ENCODE measurements around the gene NOXRED1.

DNA sequence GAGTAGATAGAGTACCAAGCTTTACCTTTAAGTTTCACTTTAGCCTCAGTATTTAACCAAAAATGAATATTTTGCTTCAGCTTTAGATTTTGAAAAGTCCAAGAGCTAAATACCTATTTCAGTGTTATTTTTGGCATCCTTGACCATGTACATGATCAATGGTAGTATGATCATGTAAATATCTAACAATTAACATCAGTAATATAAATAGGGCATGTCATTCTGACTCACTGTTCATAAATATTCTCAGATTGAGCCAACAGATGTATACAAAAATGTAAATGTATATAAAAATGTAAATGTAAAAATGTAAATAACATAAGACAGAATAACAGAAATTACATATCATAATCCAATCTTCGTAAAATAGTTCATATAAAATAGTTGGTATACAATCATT lies 15.3 kb upstream of the NOXRED1 start:
- TF ChIP-seq EP300 (IDR thresholded peaks at IDR 0.05; ENCODE audit: low read depth): no peak
- TF ChIP-seq, protein P1, sequence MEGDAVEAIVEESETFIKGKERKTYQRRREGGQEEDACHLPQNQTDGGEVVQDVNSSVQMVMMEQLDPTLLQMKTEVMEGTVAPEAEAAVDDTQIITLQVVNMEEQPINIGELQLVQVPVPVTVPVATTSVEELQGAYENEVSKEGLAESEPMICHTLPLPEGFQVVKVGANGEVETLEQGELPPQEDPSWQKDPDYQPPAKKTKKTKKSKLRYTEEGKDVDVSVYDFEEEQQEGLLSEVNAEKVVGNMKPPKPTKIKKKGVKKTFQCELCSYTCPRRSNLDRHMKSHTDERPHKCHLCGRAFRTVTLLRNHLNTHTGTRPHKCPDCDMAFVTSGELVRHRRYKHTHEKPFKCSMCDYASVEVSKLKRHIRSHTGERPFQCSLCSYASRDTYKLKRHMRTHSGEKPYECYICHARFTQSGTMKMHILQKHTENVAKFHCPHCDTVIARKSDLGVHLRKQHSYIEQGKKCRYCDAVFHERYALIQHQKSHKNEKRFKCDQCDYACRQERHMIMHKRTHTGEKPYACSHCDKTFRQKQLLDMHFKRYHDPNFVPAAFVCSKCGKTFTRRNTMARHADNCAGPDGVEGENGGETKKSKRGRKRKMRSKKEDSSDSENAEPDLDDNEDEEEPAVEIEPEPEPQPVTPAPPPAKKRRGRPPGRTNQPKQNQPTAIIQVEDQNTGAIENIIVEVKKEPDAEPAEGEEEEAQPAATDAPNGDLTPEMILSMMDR (IDR thresholded peaks at IDR 0.05): no peak

All from transverse colon (tissue), 3 donors.